Prostate gland (tissue), 2 donors: ENCODE measurements around the gene STAT3. TPM values are rescaled to one million over a fixed set of nuclear protein-coding genes. Genes with fewer than 3 reads are reported as not detected.
"Not testable (repeated sequence)": the region's sequence is repeated elsewhere in the genome, so short reads cannot be mapped to it uniquely, and the experiment has no call there.

Experiments
- DNase-seq: peaks from one replicate; pipeline ENCODE4 v3.0.0-alpha.2; 2019; ENCODE audit warnings: low spot score
- H3K27ac ChIP-seq, 2 donors: fragments of 200-600 bp; sonication (generic); 2 replicates each; pipeline ENCODE4 v1.5.1; 2017 to 2019
- H3K27me3 ChIP-seq: fragments of 200-600 bp; sonication (generic); replicated peaks from 2 replicates; pipeline ENCODE4 v1.5.1; 2019; ENCODE audit not compliant: insufficient read depth
- H3K36me3 ChIP-seq, 2 donors: fragments of 200-600 bp; sonication (generic); 1 replicate in 1 of 2; 2 replicates in 1 of 2; pipeline versions ENCODE4 v1.5.1 to v1.8.1; 2017 to 2019
- H3K4me1 ChIP-seq: fragments of 200-600 bp; sonication (generic); replicated peaks from 2 replicates; pipeline ENCODE4 v1.5.1; 2019
- H3K4me3 ChIP-seq, 2 donors: fragments of 200-600 bp; sonication (generic); 2 replicates each; pipeline ENCODE4 v1.5.1; 2017 to 2019
- H3K9me3 ChIP-seq: fragments of 200-600 bp; sonication (generic); 2 replicates; pipeline ENCODE4 v1.5.1; 2017
- CTCF ChIP-seq, 4 experiments: fragments of 200-600 bp in 2 of 4; fragments of 450-650 bp in 2 of 4; sonication (generic) in 2 of 4; IDR thresholded peaks; 1 replicate in 3 of 4; 2 replicates in 1 of 4; pipeline ENCODE4 v1.5.1; 2016 to 2019; ENCODE audit warnings: antibody characterized with exemption in 4 of 4, mild to moderate bottlenecking in 2 of 4, moderate library complexity in 2 of 4
- POLR2A ChIP-seq: fragments of 450-650 bp; IDR thresholded peaks from one replicate; pipeline ENCODE4 v1.6.1; 2016; ENCODE audit warnings: antibody characterized with exemption, mild to moderate bottlenecking
- POLR2AphosphoS5 ChIP-seq: sonication (generic); formaldehyde crosslinking; IDR thresholded peaks from one replicate; pipeline ENCODE4 v1.6.1; 2017; ENCODE audit warnings: antibody characterized with exemption
- WGBS: methylation state at CpG from one replicate; pipeline ENCODE4 v1.1.5; 2018; 5-methylcytosine and 5-hydroxymethylcytosine counted together
- intact Hi-C: fragments of 100-400 bp; cut with DNase I; formaldehyde crosslinking; loops from one replicate; pipeline ENCODE4 v1.14.2; 2022
- total RNA-seq, 2 donors: library from RNA; depleted of rRNA; stranded (reverse); fragments of >200 nt; gene quantifications; one replicate each; pipeline ENCODE4 v1.1.0, GENCODE V29; 2016

The STAT3 gene
- total RNA-seq, 2 donors from 2014 or later: 188 to 230 TPM

GRCh38 chr17:42363231-42363630 lies 25.0 kb downstream of the STAT3 start:
- Histone ChIP-seq H3K4me3 (no peak overlapping the region), H3K4me1 (peaks cover 6% of the 10 kb centered on the region), H3K27me3 (no peaks in the 10 kb centered on the region), H3K9me3 (no peaks in the 10 kb centered on the region), H3K27ac (no peak overlapping the region), H3K36me3 (no peaks in the 10 kb centered on the region)
- intact Hi-C loops: no loop called here
- DNase-seq: no peak
- WGBS: 92% methylated on average over 1 of the region's 1 CpG
- TF ChIP-seq CTCF (IDR thresholded peaks at IDR 0.05) (no peak), POLR2A (no peak), POLR2AphosphoS5 (no peak)

GRCh38 chr17:42362245-42362961 lies 25.8 kb downstream of the STAT3 start:
- no peaks in the 10 kb centered on the region for H3K9me3 ChIP-seq
- no peak overlapping the region for H3K27ac ChIP-seq
- H3K36me3 ChIP-seq: no peaks in the 10 kb centered on the region
- intact Hi-C loops: no loop called here
- TF ChIP-seq POLR2A: no peak
- TF ChIP-seq CTCF (IDR thresholded peaks at IDR 0.05): no peak
- no peak for TF ChIP-seq POLR2AphosphoS5
- DNase-seq: no peak
- 80% methylated on average over 7 of the region's 7 CpGs for WGBS
- peaks cover 6% of the 10 kb centered on the region for H3K4me1 ChIP-seq
- no peaks in the 10 kb centered on the region for H3K27me3 ChIP-seq
- no peak overlapping the region for H3K4me3 ChIP-seq

GRCh38 chr17:42361781-42362186 lies 26.5 kb downstream of the STAT3 start:
- Histone ChIP-seq H3K4me3 (no peak overlapping the region), H3K9me3 (no peaks in the 10 kb centered on the region), H3K27ac (no peak overlapping the region), H3K27me3 (no peaks in the 10 kb centered on the region), H3K36me3 (no peaks in the 10 kb centered on the region), H3K4me1 (peaks cover 6% of the 10 kb centered on the region)
- no peak for DNase-seq
- intact Hi-C loops: no loop called here
- no peak for TF ChIP-seq POLR2AphosphoS5
- no peak for TF ChIP-seq CTCF (IDR thresholded peaks at IDR 0.05)
- TF ChIP-seq POLR2A: no peak
- 34% methylated on average over 2 of the region's 2 CpGs for WGBS

- H3K27me3 ChIP-seq, H3K4me3 ChIP-seq, DNase-seq, H3K9me3 ChIP-seq, H3K36me3 ChIP-seq, intact Hi-C loops, H3K27ac ChIP-seq: not testable (repeated sequence)
- H3K4me1 ChIP-seq: peaks cover 10% of the 10 kb centered on the region
- WGBS: 94% methylated on average over 2 of the region's 2 CpGs
Observed at GRCh38 chr17:42360388-42360787, 27.9 kb downstream of the STAT3 start.

DNA sequence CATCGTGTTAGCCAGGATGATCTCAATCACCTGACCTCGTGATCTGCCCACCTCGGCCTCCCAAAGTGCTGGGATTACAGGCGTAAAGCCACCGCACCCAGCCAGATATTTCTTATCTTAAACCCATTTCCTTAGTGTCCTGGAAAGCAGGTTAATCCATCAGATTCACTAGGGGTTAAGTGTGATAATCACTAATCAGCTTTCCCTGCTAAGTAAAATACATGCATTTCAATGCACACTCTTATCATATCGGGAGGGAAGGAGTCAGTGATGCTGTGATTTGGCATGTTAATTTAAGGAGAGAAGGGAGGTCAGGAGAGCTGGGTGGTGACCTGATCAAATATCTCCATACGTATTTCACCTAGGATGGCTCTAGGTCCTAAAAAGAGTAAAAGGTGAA lies 29.1 kb downstream of the STAT3 start:
- no peak overlapping the region for H3K27ac ChIP-seq
- peaks cover 14% of the 10 kb centered on the region for H3K4me1 ChIP-seq

More for the DNA sequence above, 29.1 kb downstream of the STAT3 start:
- WGBS: 96% methylated on average over 7 of the region's 7 CpGs
- Histone ChIP-seq H3K36me3 (no peaks in the 10 kb centered on the region), H3K27me3 (no peaks in the 10 kb centered on the region), H3K4me3 (no peak overlapping the region), H3K9me3 (no peaks in the 10 kb centered on the region)
- DNase-seq: no peak
- intact Hi-C loops: no loop called here
- no peak for TF ChIP-seq POLR2AphosphoS5
- TF ChIP-seq POLR2A: no peak
- TF ChIP-seq CTCF (IDR thresholded peaks at IDR 0.05): no peak
